Mucosa of descending colon (tissue), 3 donors: Measurements from ENCODE around the gene AKAP1. TPM values are rescaled to one million over a fixed set of nuclear protein-coding genes. Genes with fewer than 3 reads are reported as not detected.

Experiments
- ATAC-seq: fragments of 200-7000 bp; cut with Tn5 transposase; one replicate; pipeline ENCODE4 v1.9.1; 2020; ENCODE audit warnings: mild to moderate bottlenecking, moderate library complexity
- DNase-seq, 3 donors: peaks; one replicate each; pipeline ENCODE4 v3.0.0-alpha.2; 2020
- H3K36me3 ChIP-seq: fragments of 200-600 bp; one replicate; pipeline ENCODE4 v1.8.0; 2021; ENCODE audit warnings: low read depth, mild to moderate bottlenecking
- H3K4me1 ChIP-seq: fragments of 200-600 bp; one replicate; pipeline ENCODE4 v1.8.0; 2021; ENCODE audit warnings: low read depth, mild to moderate bottlenecking
- H3K4me3 ChIP-seq: fragments of 200-600 bp; one replicate; pipeline ENCODE4 v1.8.0; 2021; ENCODE audit warnings: mild to moderate bottlenecking
- H3K9me3 ChIP-seq: fragments of 200-600 bp; one replicate; pipeline ENCODE4 v1.8.0; 2021; ENCODE audit warnings: mild to moderate bottlenecking
- intact Hi-C, 2 donors: fragments of 100-400 bp; cut with DNase I in 1 of 2; cut with micrococcal nuclease in 1 of 2; formaldehyde crosslinking; loops; one replicate each; pipeline versions ENCODE4 v1.11.0 to v1.11.1; 2022; cut with DNase I, micrococcal nuclease
- total RNA-seq, 3 donors: library from RNA; stranded (reverse); fragmentation: NEBNext Ultra II Directional in 2 of 3; extraction: Animal tissue kit (Norgen Biotek cat#: 25700) in 2 of 3; gene quantifications; one replicate each; pipeline versions ENCODE4 v1.2.1 to v1.2.4, GENCODE V29; 2021 to 2023
- TF ChIP-seq, protein P1 (sequence below): fragments of 200-600 bp; IDR thresholded peaks from one replicate; pipeline ENCODE4 v1.8.0; 2022; ENCODE audit warnings: antibody characterized with exemption, mild to moderate bottlenecking
- donor health status: DM: no; HTN: no; CAD: no; lungs with moderate emphysema.
- donor health status: DM: no; HTN: no; CAD: no.
- donor health status: DM: no; HTN: yes; CAD: no.

AKAP1 gene
- total RNA-seq, 3 donors from 2014 or later, result 131 to 194 (median 155) TPM

DNA sequence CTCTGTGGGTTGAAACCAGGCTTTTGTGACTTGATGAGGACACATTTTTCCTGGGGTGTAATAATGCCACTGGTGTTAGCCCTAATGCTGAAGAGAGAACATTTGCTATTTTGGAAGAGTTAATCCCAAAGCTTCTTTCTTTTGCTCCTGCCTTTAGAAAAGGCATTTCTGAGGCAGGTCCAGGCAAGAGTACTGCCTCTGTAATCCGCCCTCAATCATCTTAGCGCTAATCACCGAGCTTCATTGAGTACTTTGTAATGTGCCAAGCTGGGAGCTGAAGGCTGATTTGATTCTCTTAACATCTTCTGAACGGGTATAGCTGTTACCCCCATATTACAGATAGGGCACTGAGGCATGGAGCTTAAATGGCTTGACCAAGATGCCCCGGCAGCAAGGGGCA is 60.3 kb downstream of the AKAP1 start:
- ATAC-seq (no peak), DNase-seq (no peak)
- no peaks in the 10 kb centered on the region for H3K9me3 ChIP-seq
- intact Hi-C loops, result no loop called here
- H3K4me3 ChIP-seq, result no peak overlapping the region
- TF ChIP-seq, protein P1, sequence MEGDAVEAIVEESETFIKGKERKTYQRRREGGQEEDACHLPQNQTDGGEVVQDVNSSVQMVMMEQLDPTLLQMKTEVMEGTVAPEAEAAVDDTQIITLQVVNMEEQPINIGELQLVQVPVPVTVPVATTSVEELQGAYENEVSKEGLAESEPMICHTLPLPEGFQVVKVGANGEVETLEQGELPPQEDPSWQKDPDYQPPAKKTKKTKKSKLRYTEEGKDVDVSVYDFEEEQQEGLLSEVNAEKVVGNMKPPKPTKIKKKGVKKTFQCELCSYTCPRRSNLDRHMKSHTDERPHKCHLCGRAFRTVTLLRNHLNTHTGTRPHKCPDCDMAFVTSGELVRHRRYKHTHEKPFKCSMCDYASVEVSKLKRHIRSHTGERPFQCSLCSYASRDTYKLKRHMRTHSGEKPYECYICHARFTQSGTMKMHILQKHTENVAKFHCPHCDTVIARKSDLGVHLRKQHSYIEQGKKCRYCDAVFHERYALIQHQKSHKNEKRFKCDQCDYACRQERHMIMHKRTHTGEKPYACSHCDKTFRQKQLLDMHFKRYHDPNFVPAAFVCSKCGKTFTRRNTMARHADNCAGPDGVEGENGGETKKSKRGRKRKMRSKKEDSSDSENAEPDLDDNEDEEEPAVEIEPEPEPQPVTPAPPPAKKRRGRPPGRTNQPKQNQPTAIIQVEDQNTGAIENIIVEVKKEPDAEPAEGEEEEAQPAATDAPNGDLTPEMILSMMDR, result no peak
- no peaks in the 10 kb centered on the region for H3K4me1 ChIP-seq
- H3K36me3 ChIP-seq, result no peaks in the 10 kb centered on the region

DNA sequence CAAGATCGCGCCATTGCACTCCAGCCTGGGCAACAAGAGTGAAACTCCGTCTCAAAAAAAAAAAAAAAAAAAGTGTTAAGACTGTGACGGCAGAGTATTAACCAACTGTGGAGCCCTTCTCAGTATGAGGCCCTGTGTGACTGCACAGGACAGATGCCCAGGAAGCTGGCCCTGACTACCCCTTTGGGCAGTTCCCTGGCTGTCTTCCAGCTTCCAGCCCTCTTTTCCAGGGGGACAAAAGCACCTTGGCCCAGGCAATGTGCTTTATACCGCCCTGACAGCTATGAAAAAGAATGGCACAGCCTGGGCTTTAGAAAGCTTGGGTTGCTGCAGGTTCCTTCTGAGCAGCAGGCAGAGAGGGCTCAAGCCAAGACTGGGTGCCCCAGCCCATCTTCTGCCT is 61.2 kb downstream of the AKAP1 start:
- DNase-seq, result no peak
- no peaks in the 10 kb centered on the region for H3K9me3 ChIP-seq
- no peaks in the 10 kb centered on the region for H3K36me3 ChIP-seq
- TF ChIP-seq, protein P1, result no peak
- intact Hi-C loops, result no loop called here
- H3K4me3 ChIP-seq, result no peak overlapping the region
- H3K4me1 ChIP-seq, result no peaks in the 10 kb centered on the region
- ATAC-seq, result no peak

DNA sequence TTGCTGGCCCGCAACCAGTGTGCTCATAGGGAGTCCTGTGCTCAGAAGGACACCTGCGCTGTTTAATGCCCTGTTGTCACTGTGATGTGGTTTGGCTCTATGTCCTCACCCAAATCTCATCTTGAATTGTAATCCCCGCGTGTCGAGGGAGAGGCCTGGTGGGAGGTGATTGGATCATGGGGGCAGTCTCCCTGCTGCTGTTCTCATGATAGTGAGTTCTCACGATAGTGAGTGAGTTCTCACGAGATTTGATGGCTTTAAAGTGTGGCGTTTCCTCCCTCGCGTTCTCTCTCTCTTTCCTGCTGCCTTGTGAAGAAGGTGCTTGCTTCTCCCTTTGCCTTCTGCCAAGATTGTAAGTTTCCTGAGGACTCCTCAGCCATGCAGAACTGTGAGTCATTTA is 66.8 kb downstream of the AKAP1 start:
- TF ChIP-seq, protein P1, result no peak
- H3K4me3 ChIP-seq, result no peak overlapping the region
- DNase-seq (no peak), ATAC-seq (no peak)
- no peaks in the 10 kb centered on the region for H3K36me3 ChIP-seq
- H3K9me3 ChIP-seq, result no peaks in the 10 kb centered on the region
- intact Hi-C loops, result no loop called here
- H3K4me1 ChIP-seq, result no peaks in the 10 kb centered on the region

DNA sequence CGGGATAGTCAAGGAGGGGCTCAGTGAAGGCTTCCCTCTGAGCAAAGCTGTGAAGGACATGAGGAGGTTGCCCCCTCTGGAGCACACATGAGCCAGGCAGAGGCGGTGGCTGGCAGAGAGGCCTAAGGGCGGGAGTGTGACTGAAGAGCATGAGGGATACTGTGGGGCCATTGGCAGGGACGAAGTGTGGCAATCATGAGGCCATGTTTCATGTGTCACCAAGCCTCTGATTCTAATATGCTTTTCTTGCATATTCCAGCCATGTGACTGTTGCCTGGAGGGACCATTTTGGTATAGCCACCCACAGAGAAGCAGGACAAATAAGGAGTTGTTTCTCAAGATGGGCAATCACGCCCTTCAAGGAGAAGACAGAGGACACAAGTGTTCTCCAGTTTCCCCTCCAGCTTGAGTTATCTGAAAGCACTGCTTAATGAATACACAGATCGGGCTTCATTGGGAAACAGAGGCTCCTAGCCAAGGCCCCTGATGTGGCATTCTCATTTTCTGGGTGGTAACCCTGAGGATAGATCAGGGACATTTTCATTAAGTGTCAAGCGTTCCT is 68.0 kb downstream of the AKAP1 start:
- no peaks in the 10 kb centered on the region for H3K4me1 ChIP-seq
- H3K36me3 ChIP-seq, result no peaks in the 10 kb centered on the region
- TF ChIP-seq, protein P1, result no peak
- no peak for DNase-seq
- intact Hi-C loops, result no loop called here
- H3K9me3 ChIP-seq, result no peaks in the 10 kb centered on the region
- no peak for ATAC-seq
- no peak overlapping the region for H3K4me3 ChIP-seq

DNA sequence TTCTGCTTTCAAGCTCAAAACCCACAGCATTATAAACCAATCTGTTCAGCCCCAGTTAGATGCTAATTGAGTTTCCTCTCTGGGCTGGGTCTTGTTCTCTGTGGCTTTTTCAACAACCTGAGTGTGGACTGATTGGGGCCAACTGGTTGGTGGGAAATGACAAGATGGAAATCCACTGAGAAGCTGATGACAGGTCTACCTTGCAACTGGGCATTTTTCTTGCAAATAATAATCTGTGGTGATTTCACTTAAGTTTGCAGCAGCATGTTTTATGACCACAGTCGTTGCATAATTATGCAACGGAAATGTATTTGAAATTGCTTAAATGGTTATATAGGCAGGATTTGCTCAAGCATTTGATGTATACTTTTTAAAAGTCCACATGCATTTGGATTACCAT is 69.9 kb downstream of the AKAP1 start:
- Histone ChIP-seq H3K4me1 (no peaks in the 10 kb centered on the region), H3K4me3 (no peak overlapping the region), H3K36me3 (no peaks in the 10 kb centered on the region), H3K9me3 (no peaks in the 10 kb centered on the region)
- intact Hi-C loops, result no loop called here
- TF ChIP-seq, protein P1, result no peak
- DNase-seq (no peak), ATAC-seq (no peak)

DNA sequence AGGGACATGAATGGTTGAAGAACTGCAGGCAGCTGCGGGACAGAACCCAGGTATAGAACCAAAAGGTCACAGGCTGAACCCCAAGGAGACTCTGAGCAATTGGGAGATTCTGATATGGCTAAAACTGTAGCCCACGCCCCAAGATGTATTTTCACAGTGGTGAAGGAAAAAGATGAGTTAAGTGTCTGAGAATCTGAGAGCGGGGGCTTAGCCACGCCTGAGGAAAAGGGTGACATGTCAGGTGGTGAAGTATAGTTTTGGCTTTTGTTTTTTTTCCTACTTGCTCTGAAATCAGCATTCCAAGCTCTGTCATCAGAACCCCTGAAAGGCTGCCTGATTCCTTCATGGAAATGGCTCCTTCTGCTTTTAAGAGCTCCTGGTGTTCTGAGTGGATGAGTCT is 73.3 kb downstream of the AKAP1 start:
- no peaks in the 10 kb centered on the region for H3K4me1 ChIP-seq
- TF ChIP-seq, protein P1, result no peak
- no peak overlapping the region for H3K4me3 ChIP-seq
- DNase-seq, result no peak
- H3K9me3 ChIP-seq, result no peaks in the 10 kb centered on the region
- intact Hi-C loops, result no loop called here
- no peak for ATAC-seq
- no peaks in the 10 kb centered on the region for H3K36me3 ChIP-seq
